HG02759 (cell line): Measurements from ENCODE around the gene OR10P1.

Experiments
- ATAC-seq: cut with Tn5 transposase; IDR thresholded peaks from one replicate; pipeline ENCODE4 v1.9.1; 2021; ENCODE audit warnings: mild to moderate bottlenecking, moderate library complexity; ENCODE audit not compliant: unreplicated experiment

OR10P1 gene

GRCh38 chr12:55682087-55682796 is 45.5 kb downstream of the OR10P1 start:
- ATAC-seq, result no peak

GRCh38 chr12:55683676-55684075 is 47.0 kb downstream of the OR10P1 start:
- ATAC-seq, result no peak

- no peak for ATAC-seq
Measured at GRCh38 chr12:55684761-55685370, 48.2 kb downstream of the OR10P1 start.

- no peak for ATAC-seq
Measured at GRCh38 chr12:55685671-55686070, 49.0 kb downstream of the OR10P1 start.

GRCh38 chr12:55686366-55687010 is 49.8 kb downstream of the OR10P1 start:
- no peak for ATAC-seq
